SK-N-MC (cell line): ENCODE measurements around the gene GRPEL1.

ENCODE experiments used
- EZH2 ChIP-seq: fragments of 200-600 bp; sonication (generic); IDR thresholded peaks from one replicate; pipeline ENCODE4 v1.6.1; 2017; ENCODE audit warnings: antibody characterized with exemption
- POLR2AphosphoS5 ChIP-seq: IDR thresholded peaks from 2 replicates; pipeline ENCODE4 v1.6.1; 2012; ENCODE audit warnings: mild to moderate bottlenecking, low read depth, low read length, borderline replicate concordance

DNA sequence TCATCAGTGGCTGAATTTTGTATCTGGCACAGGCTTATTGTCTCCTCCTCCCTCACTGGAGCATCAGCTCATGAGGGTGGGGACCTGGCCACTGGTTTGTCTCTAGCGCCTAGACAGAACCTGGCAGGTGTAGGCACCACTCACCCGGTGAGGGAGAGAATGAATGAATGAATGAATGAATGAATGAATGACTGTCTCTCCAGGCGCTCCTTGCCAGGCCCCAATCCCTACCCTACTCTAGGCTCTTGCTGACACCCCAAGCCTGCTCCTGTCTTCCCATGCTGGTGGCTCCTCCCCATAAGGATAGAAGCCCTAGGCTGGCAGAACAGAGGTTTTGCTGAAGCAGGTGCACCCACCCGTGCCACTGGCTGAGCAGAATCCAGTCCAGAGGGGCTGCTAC lies 41.3 kb upstream of the GRPEL1 start:
- TF ChIP-seq EZH2 (no peak), POLR2AphosphoS5 (no peak)
